Tibial nerve (tissue), 3 donors: ENCODE measurements around the gene OTOG.

Experiments
- CTCF ChIP-seq, 5 experiments: fragments of 200-600 bp in 3 of 5; fragments of 450-650 bp in 2 of 5; sonication (generic) in 3 of 5; IDR thresholded peaks; one replicate each; pipeline ENCODE4 v1.5.1; 2016 to 2019; ENCODE audit warnings: antibody characterized with exemption in 5 of 5, mild to moderate bottlenecking in 3 of 5, moderate library complexity in 2 of 5
- POLR2A ChIP-seq, 2 donors: fragments of 450-650 bp; IDR thresholded peaks; one replicate each; pipeline ENCODE4 v1.6.1; 2017; ENCODE audit warnings: antibody characterized with exemption in 2 of 2, mild to moderate bottlenecking in 2 of 2, moderate library complexity in 2 of 2

- TF ChIP-seq CTCF (IDR thresholded peaks at IDR 0.05) (no peak), POLR2A (IDR thresholded peaks at IDR 0.05) (no peak)
These were observed 4.0 kb upstream of the OTOG start for GRCh38 chr11:17543041-17543440.
